HepG2 (cell line): ENCODE data around the gene PTPN12. TPM values are rescaled to one million over a fixed set of nuclear protein-coding genes. Genes with fewer than 3 reads are reported as not detected.

ENCODE experiments used
- E2F5 ChIP-seq: sonication (generic); formaldehyde crosslinking; conservative IDR thresholded peaks from 2 replicates; pipeline ENCODE4 v1.4.0; 2020; ENCODE audit warnings: missing genetic modification reagents
- ERF ChIP-seq: IDR thresholded peaks from 2 replicates; pipeline ENCODE4 v1.6.1; 2018; ENCODE audit warnings: missing biosample characterization, missing genetic modification reagents
- HDAC1 ChIP-seq: sonication (generic); formaldehyde crosslinking; IDR thresholded peaks from 2 replicates; pipeline ENCODE4 v1.5.1; 2020; ENCODE audit warnings: mild to moderate bottlenecking, missing genetic modification reagents
- NFE2L1 ChIP-seq: sonication (generic); formaldehyde crosslinking; IDR thresholded peaks from 2 replicates; pipeline ENCODE4 v1.4.0; 2020; ENCODE audit warnings: missing genetic modification reagents, mild to moderate bottlenecking, borderline replicate concordance
- PTBP1 ChIP-seq: fragments of 200-400 bp; formaldehyde crosslinking; IDR thresholded peaks from 2 replicates; pipeline ENCODE4 v1.6.1; 2018; ENCODE audit warnings: low read length, low read depth; ENCODE audit not compliant: poor library complexity, severe bottlenecking
- RBAK ChIP-seq: sonication (generic); formaldehyde crosslinking; IDR thresholded peaks from 2 replicates; pipeline ENCODE4 v1.5.1; 2020; ENCODE audit warnings: mild to moderate bottlenecking, missing genetic modification reagents
- STAT5B ChIP-seq: sonication (generic); formaldehyde crosslinking; IDR thresholded peaks from 2 replicates; pipeline ENCODE4 v1.4.0; 2020; ENCODE audit warnings: missing genetic modification reagents
- TBX2 ChIP-seq: sonication (generic); formaldehyde crosslinking; IDR thresholded peaks from 2 replicates; pipeline ENCODE4 v1.5.0; 2020; ENCODE audit warnings: missing genetic modification reagents, mild to moderate bottlenecking, borderline replicate concordance
- ZBTB8A ChIP-seq: sonication (generic); formaldehyde crosslinking; IDR thresholded peaks from 2 replicates; pipeline ENCODE4 v1.4.0; 2020; ENCODE audit warnings: mild to moderate bottlenecking, low read depth, missing genetic modification reagents, borderline replicate concordance
- ZNF292 ChIP-seq: sonication (generic); formaldehyde crosslinking; IDR thresholded peaks from 2 replicates; pipeline ENCODE4 v1.8.1; 2022; ENCODE audit warnings: mild to moderate bottlenecking, low read depth, missing genetic modification reagents, borderline replicate concordance
- ZNF350 ChIP-seq: sonication (generic); formaldehyde crosslinking; IDR thresholded peaks from 2 replicates; pipeline ENCODE4 v1.4.0; 2020; ENCODE audit warnings: mild to moderate bottlenecking, low read depth, missing genetic modification reagents, borderline replicate concordance
- polyA plus RNA-seq, 8 experiments: library from polyadenylated mRNA; depleted of rRNA in 3 of 8; stranded (reverse) in 7 of 8; unstranded in 1 of 8; fragments of >200 nt; fragmentation: Illumina TruSeq in 4 of 8; extraction: Trizol in 4 of 8; gene quantifications; 2 replicates each; pipeline versions ENCODE4 v1.2.1 to v1.2.3, GENCODE V29; 2011 to 2016; ENCODE audit warnings: low read depth in 4 of 8, missing spikeins in 1 of 8, mixed read lengths in 1 of 8; ENCODE audit not compliant: insufficient read depth in 1 of 8
- total RNA-seq, 5 experiments: library from RNA; depleted of rRNA; stranded (reverse); fragments of >200 nt; fragmentation: Illumina TruSeq; extraction: Trizol; gene quantifications; 2 replicates each; pipeline ENCODE4 v1.2.3, GENCODE V29; 2016; ENCODE audit warnings: low read depth in 1 of 5
- TF ChIP-seq, protein P1 (sequence below): sonication (generic); formaldehyde crosslinking; IDR thresholded peaks from 2 replicates; pipeline ENCODE4 v1.5.0; 2020; ENCODE audit warnings: mild to moderate bottlenecking, missing genetic modification reagents

Gene PTPN12
- total and polyA plus RNA-seq, 2 of the 13 experiments (the other 11 are each of a cell fraction or from before 2014, with no cell fraction given), result 22.9 to 56.8 TPM

- TF ChIP-seq RBAK (CRISPR knock-in tag), result no peak
- TF ChIP-seq NFE2L1 (CRISPR knock-in tag), result no peak
- TF ChIP-seq E2F5 (CRISPR knock-in tag), result no peak
- TF ChIP-seq ZNF292 (CRISPR knock-in tag), result no peak
- TF ChIP-seq ERF, result no peak
- 0 out of 2 replicates have a peak, but pooled peaks have one; percentile 23 for TF ChIP-seq ZNF350 (CRISPR knock-in tag)
- TF ChIP-seq STAT5B (CRISPR knock-in tag), result no peak
- TF ChIP-seq TBX2 (CRISPR knock-in tag), result 0 out of 2 replicates have a peak, but pooled peaks have one; percentile 20
- 0 out of 2 replicates have a peak, but pooled peaks have one; percentile 33 for TF ChIP-seq ZBTB8A
- 0 out of 2 replicates have a peak, but pooled peaks have one; percentile 0 for TF ChIP-seq HDAC1
- no peak for TF ChIP-seq PTBP1
- TF ChIP-seq, protein P1, sequence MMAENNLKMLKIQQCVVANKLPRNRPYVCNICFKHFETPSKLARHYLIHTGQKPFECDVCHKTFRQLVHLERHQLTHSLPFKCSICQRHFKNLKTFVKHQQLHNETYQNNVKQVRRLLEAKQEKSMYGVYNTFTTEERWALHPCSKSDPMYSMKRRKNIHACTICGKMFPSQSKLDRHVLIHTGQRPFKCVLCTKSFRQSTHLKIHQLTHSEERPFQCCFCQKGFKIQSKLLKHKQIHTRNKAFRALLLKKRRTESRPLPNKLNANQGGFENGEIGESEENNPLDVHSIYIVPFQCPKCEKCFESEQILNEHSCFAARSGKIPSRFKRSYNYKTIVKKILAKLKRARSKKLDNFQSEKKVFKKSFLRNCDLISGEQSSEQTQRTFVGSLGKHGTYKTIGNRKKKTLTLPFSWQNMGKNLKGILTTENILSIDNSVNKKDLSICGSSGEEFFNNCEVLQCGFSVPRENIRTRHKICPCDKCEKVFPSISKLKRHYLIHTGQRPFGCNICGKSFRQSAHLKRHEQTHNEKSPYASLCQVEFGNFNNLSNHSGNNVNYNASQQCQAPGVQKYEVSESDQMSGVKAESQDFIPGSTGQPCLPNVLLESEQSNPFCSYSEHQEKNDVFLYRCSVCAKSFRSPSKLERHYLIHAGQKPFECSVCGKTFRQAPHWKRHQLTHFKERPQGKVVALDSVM (CRISPR knock-in tag), result peak; percentile 63; the same call in 1 of the 2 replicates
Measured at GRCh38 chr7:77537778-77538280, 734 bp downstream of the PTPN12 start (continued).
